Glomerular visceral epithelial cell (primary cell): ENCODE data around the gene PRAMEF5.
"Not testable (repeated sequence)": the region's sequence is repeated elsewhere in the genome, so short reads cannot be mapped to it uniquely, and the experiment has no call there.

ENCODE experiments used
- DNase-seq: peaks from one replicate; pipeline ENCODE4 v3.0.0-alpha.2; 2016; ENCODE audit errors: extremely low spot score

Gene PRAMEF5

GRCh38 chr1:13277016-13277415 is 23.0 kb downstream of the PRAMEF5 start:
- not testable (repeated sequence) for DNase-seq

GRCh38 chr1:13279617-13280016 is 25.6 kb downstream of the PRAMEF5 start:
- not testable (repeated sequence) for DNase-seq

GRCh38 chr1:13285037-13285436 is 31.0 kb downstream of the PRAMEF5 start, which contains the start of gene PRAMEF8:
Gene PRAMEF8 (minus strand): TSS chr1:13285137. CDS start chr1:13284091, 1,046 bp downstream.
- not testable (repeated sequence) for DNase-seq

DNA sequence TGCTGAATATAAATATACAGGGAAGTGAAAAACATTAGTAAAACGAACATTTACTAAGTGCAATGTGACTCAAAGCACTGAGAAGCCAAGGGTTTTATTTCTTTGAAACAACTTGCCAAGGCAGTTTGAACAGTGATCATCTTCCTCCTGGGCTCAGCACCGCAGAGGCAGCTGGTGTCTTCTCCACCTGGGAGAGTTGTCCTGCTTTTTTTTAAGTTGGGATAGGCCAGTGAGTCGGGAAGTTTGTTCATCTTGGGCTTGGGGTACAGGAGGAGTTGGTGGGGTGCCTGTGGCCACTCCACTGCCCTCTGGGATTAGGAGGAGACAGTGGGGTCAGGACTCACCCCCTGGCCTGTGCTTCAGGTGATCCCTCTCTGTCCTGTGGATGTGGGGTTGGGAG is 35.0 kb downstream of the PRAMEF5 start:
- DNase-seq: not testable (repeated sequence)

DNA sequence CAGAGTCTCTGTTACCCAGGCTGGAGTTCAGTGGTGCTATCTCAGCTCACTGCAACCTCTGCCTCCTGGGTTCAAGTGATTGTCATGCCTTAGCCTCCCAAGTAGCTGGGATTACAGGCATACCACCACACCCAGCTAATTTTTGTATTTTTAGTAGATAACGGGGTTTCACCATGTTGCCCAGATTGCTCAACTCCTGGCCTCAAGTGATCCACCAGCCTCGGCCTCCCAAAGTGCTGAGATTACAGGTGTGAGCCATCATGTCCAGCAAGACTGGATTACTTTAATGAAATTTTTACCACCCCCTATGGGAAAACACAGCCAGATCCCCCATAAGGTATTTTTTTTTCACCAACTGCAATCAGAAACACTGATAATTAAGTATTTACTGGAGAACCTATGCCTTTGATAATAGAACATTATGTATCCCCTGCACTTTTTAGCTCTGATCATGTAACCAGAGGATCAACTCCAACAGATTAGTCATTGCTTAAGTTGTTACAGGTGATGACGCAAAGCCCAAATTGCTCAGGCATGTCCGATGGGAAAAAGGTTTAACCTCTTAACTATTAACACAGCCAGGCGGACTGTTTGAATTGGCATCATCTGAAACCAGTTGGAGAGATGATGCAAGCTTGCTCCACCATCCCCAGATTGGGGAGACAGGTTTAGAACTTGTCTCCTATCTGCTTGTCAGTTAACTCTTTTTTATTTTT is 43.4 kb downstream of the PRAMEF5 start:
- DNase-seq: not testable (repeated sequence)

- DNase-seq: not testable (repeated sequence)
Observed at GRCh38 chr1:13298699-13299098, 44.7 kb downstream of the PRAMEF5 start.

DNA sequence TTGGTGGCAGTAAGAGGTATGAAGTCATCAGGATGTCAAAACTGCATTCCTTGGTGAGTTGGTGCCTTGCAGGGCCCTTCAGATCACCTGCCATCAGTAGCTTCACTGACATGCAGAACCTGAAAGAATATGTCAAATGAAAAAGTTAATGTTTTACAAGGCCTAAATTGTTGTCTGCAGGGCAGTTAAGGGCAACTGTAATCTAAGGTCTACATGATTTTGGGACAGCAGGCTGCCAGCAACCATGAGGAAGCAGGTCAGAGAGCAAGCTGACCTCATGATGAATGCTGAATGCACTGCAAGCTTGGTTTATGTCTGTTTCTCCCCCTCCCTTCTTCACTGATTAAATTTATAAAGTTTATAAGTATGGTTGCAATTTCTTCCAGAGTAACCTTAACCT is 48.2 kb downstream of the PRAMEF5 start:
- DNase-seq: not testable (repeated sequence)

GRCh38 chr1:13303239-13303638 is 49.2 kb downstream of the PRAMEF5 start, which contains the start of gene PRAMEF33:
Gene PRAMEF33 (plus strand): TSS chr1:13303539. CDS start chr1:13305955, 2,416 bp downstream.
- not testable (repeated sequence) for DNase-seq
